OCI-LY3 (cell line): Measurements from ENCODE around the gene PTPRN2.
"Not testable (repeated sequence)": the region's sequence is repeated elsewhere in the genome, so short reads cannot be mapped to it uniquely, and the experiment has no call there.

Experiments
- H2AFZ ChIP-seq: fragments of 200-600, 300-600 bp; shearing (Covaris generic); 2 replicates; pipeline ENCODE4 v1.6.0; 2014; ENCODE audit warnings: antibody characterized with exemption, low read depth, low read length
- H3K27ac ChIP-seq: fragments of 200-600, 300-600 bp; sonication (generic); 2 replicates; pipeline ENCODE4 v1.5.1; 2014; ENCODE audit warnings: mild to moderate bottlenecking, low read length, moderate library complexity, mixed read lengths
- H3K27me3 ChIP-seq: fragments of 200-600, 300-600 bp; sonication (generic); 2 replicates; pipeline ENCODE4 v1.6.1; 2014; ENCODE audit warnings: low read depth, low read length, mixed read lengths
- H3K36me3 ChIP-seq: fragments of 200-600, 300-600 bp; sonication (generic); replicated peaks from 2 replicates; pipeline ENCODE3; 2014; ENCODE audit warnings: low read depth, low read length, mixed read lengths
- H3K4me1 ChIP-seq: fragments of 300-600, 200-600 bp; sonication (generic); 2 replicates; pipeline ENCODE4 v1.6.1; 2014; ENCODE audit warnings: low read length, mixed read lengths
- H3K4me2 ChIP-seq: fragments of 200-600, 300-600 bp; sonication (generic); 2 replicates; pipeline ENCODE4 v1.6.1; 2014; ENCODE audit warnings: low read length, mixed read lengths
- H3K4me3 ChIP-seq: fragments of 300-600, 200-600 bp; sonication (generic); 2 replicates; pipeline ENCODE4 v1.5.1; 2014; ENCODE audit warnings: antibody characterized with exemption, mild to moderate bottlenecking, low read length, moderate library complexity
- H3K79me2 ChIP-seq: fragments of 300-600, 200-600 bp; shearing (Covaris generic); 2 replicates; pipeline ENCODE4 v1.6.1; 2014; ENCODE audit warnings: mild to moderate bottlenecking, low read length, mixed read lengths
- H3K9ac ChIP-seq: fragments of 300-600, 200-600 bp; shearing (Covaris generic); 2 replicates; pipeline ENCODE4 v1.6.0; 2014; ENCODE audit warnings: mild to moderate bottlenecking, low read length, moderate library complexity
- H3K9me3 ChIP-seq: fragments of 200-600, 300-600 bp; shearing (Covaris generic); 2 replicates; pipeline ENCODE4 v1.6.1; 2014; ENCODE audit warnings: low read length, mixed read lengths; ENCODE audit not compliant: insufficient read depth
- H4K20me1 ChIP-seq: fragments of 200-600, 300-600 bp; sonication (generic); 2 replicates; pipeline ENCODE4 v1.6.1; 2016; ENCODE audit warnings: low read length, mixed read lengths; ENCODE audit not compliant: insufficient read depth
- CTCF ChIP-seq: fragments of 200-600, 300-600 bp; sonication (generic); IDR thresholded peaks from 2 replicates; pipeline ENCODE4 v1.5.1; 2014; ENCODE audit warnings: antibody characterized with exemption, low read length, low read depth
- EZH2phosphoT487 ChIP-seq: fragments of 200-600 bp; shearing (Covaris generic); IDR thresholded peaks from 2 replicates; pipeline ENCODE4 v1.6.1; 2018; ENCODE audit warnings: antibody characterized with exemption, mixed run types, low read depth

The PTPRN2 gene

GRCh38 chr7:158150234-158150633, 437.4 kb downstream of the PTPRN2 start:
- Histone ChIP-seq H3K27me3 (no peaks in the 10 kb centered on the region), H3K36me3 (no peaks in the 10 kb centered on the region), H3K27ac (no peak overlapping the region), H2AFZ (no peak overlapping the region), H3K4me3 (no peak overlapping the region), H3K9me3 (peaks cover 17% of the 10 kb centered on the region), H3K4me1 (no peaks in the 10 kb centered on the region), H3K4me2 (no peak overlapping the region), H4K20me1 (no peaks in the 10 kb centered on the region), H3K79me2 (no peaks in the 10 kb centered on the region), H3K9ac (no peak overlapping the region)
- TF ChIP-seq CTCF (no peak), EZH2phosphoT487 (no peak)

GRCh38 chr7:158147431-158147830, 440.2 kb downstream of the PTPRN2 start:
- not testable (repeated sequence) for H3K36me3 ChIP-seq, H2AFZ ChIP-seq, H3K79me2 ChIP-seq, H4K20me1 ChIP-seq, H3K9ac ChIP-seq, H3K27me3 ChIP-seq, H3K4me1 ChIP-seq, H3K4me2 ChIP-seq, H3K4me3 ChIP-seq, H3K27ac ChIP-seq
- H3K9me3 ChIP-seq, result peaks cover 17% of the 10 kb centered on the region

- H3K27me3 ChIP-seq, result no peaks in the 10 kb centered on the region
- H3K79me2 ChIP-seq, result no peaks in the 10 kb centered on the region
- H3K4me2 ChIP-seq, result no peak overlapping the region
- H3K27ac ChIP-seq, result no peak overlapping the region
- H4K20me1 ChIP-seq, result no peaks in the 10 kb centered on the region
- H3K36me3 ChIP-seq, result no peaks in the 10 kb centered on the region
- peaks cover 13% of the 10 kb centered on the region for H3K9me3 ChIP-seq
- no peak overlapping the region for H3K9ac ChIP-seq
- no peak overlapping the region for H2AFZ ChIP-seq
- no peak overlapping the region for H3K4me3 ChIP-seq
- no peaks in the 10 kb centered on the region for H3K4me1 ChIP-seq
- TF ChIP-seq CTCF, result no peak
These were observed 442.3 kb downstream of the PTPRN2 start for GRCh38 chr7:158145370-158145769.

GRCh38 chr7:158143196-158144120, 444.2 kb downstream of the PTPRN2 start:
- H2AFZ ChIP-seq, result no peak overlapping the region
- H3K27ac ChIP-seq, result no peak overlapping the region
- no peaks in the 10 kb centered on the region for H3K4me1 ChIP-seq
- H3K9me3 ChIP-seq, result peaks cover 8% of the 10 kb centered on the region; the same call in 1 of the 2 replicates
- H4K20me1 ChIP-seq, result no peaks in the 10 kb centered on the region
- no peak overlapping the region for H3K9ac ChIP-seq
- H3K4me2 ChIP-seq, result no peak overlapping the region
- TF ChIP-seq CTCF, result no peak
- no peak for TF ChIP-seq EZH2phosphoT487
- H3K36me3 ChIP-seq, result no peaks in the 10 kb centered on the region
- H3K27me3 ChIP-seq, result no peaks in the 10 kb centered on the region
- H3K79me2 ChIP-seq, result no peaks in the 10 kb centered on the region
- no peak overlapping the region for H3K4me3 ChIP-seq
